HEK293 (cell line): ENCODE measurements around the gene VSTM2B.
A peak's percentile ranks its signal among the peaks of the same experiment; 100 is the strongest.

Source experiments
- CTCF ChIA-PET: fragments of 350-600 bp; formaldehyde crosslinking; extraction: SDS; loops from one replicate; lab custom pipeline; 2021; ENCODE audit warnings: antibody characterized with exemption; lab: Yijun Ruan, JAX
- POLR2A ChIA-PET: fragments of 300-600 bp; formaldehyde crosslinking; extraction: SDS; loops from one replicate; lab custom pipeline; 2020; ENCODE audit warnings: antibody characterized with exemption, inconsistent platforms; lab: Yijun Ruan, JAX
- H3K27ac ChIP-seq: fragments of 200-500 bp; sonication (Bioruptor generic); 2 replicates; pipeline ENCODE4 v1.5.1; 2014; ENCODE audit warnings: low read depth, low read length, control low read depth, inconsistent platforms; ENCODE audit errors: extremely low read depth
- H3K36me3 ChIP-seq, 2 experiments: fragments of 200-500 bp in 1 of 2; sonication (Bioruptor generic) in 1 of 2; 1 replicate in 1 of 2; 2 replicates in 1 of 2; pipeline ENCODE4 v1.5.1; 2014 to 2017; ENCODE audit warnings: inconsistent platforms in 2 of 2, low read length in 2 of 2; ENCODE audit not compliant: control insufficient read depth in 2 of 2, insufficient read depth in 1 of 2
- H3K4me1 ChIP-seq: fragments of 200-500 bp; sonication (Bioruptor generic); 2 replicates; pipeline ENCODE4 v1.5.1; 2014; ENCODE audit warnings: mild to moderate bottlenecking, low read length, inconsistent platforms; ENCODE audit not compliant: control insufficient read depth, insufficient read depth
- H3K4me3 ChIP-seq: 2 replicates; pipeline ENCODE4 v1.5.1; 2011; ENCODE audit warnings: low read depth, mild to moderate bottlenecking, control low read depth, low read length, moderate library complexity
- H3K9me3 ChIP-seq: fragments of 200-500 bp; sonication (Bioruptor generic); 2 replicates; pipeline ENCODE4 v1.5.1; 2014; ENCODE audit warnings: low read depth, low read length, inconsistent platforms; ENCODE audit not compliant: control insufficient read depth, insufficient read depth
- BCL11B ChIP-seq: fragments of 450-650 bp; formaldehyde crosslinking; IDR thresholded peaks from 2 replicates; pipeline ENCODE4 v1.5.1; 2016; ENCODE audit warnings: low read depth, missing biosample characterization, missing genetic modification characterization
- EGR2 ChIP-seq: fragments of 450-650 bp; formaldehyde crosslinking; IDR thresholded peaks from 2 replicates; pipeline ENCODE4 v1.5.1; 2016; ENCODE audit warnings: low read depth, missing biosample characterization, missing genetic modification characterization
- GLI2 ChIP-seq: fragments of 450-650 bp; formaldehyde crosslinking; IDR thresholded peaks from 2 replicates; pipeline ENCODE4; 2017; ENCODE audit warnings: missing biosample characterization, missing genetic modification characterization, low read depth, borderline replicate concordance
- KLF10 ChIP-seq: fragments of 450-650 bp; IDR thresholded peaks from 2 replicates; pipeline ENCODE4 v1.5.1; 2018; ENCODE audit warnings: missing biosample characterization, mild to moderate bottlenecking, missing genetic modification characterization
- KLF7 ChIP-seq: fragments of 450-650 bp; formaldehyde crosslinking; IDR thresholded peaks from 2 replicates; pipeline ENCODE4 v1.5.1; 2016; ENCODE audit warnings: missing biosample characterization, missing genetic modification characterization, borderline replicate concordance
- MZF1 ChIP-seq: fragments of 450-650 bp; formaldehyde crosslinking; IDR thresholded peaks from 2 replicates; pipeline ENCODE4 v1.5.1; 2017; ENCODE audit warnings: missing biosample characterization, missing genetic modification characterization, borderline replicate concordance
- PBX3 ChIP-seq: sonication (generic); formaldehyde crosslinking; IDR thresholded peaks from 2 replicates; pipeline ENCODE4 v1.8.1; 2022; ENCODE audit warnings: mild to moderate bottlenecking, moderate library complexity, missing genetic modification reagents
- SCRT2 ChIP-seq: fragments of 450-650 bp; formaldehyde crosslinking; IDR thresholded peaks from 2 replicates; pipeline ENCODE4 v1.5.1; 2016; ENCODE audit warnings: missing biosample characterization, missing genetic modification characterization
- SP2 ChIP-seq: fragments of 450-650 bp; formaldehyde crosslinking; IDR thresholded peaks from 2 replicates; pipeline ENCODE4 v1.5.1; 2016; ENCODE audit warnings: missing biosample characterization, missing genetic modification characterization
- SP7 ChIP-seq: fragments of 450-650 bp; formaldehyde crosslinking; IDR thresholded peaks from 2 replicates; pipeline ENCODE4 v1.5.1; 2016; ENCODE audit warnings: missing biosample characterization, missing genetic modification characterization
- YY1 ChIP-seq: fragments of 450-650 bp; formaldehyde crosslinking; IDR thresholded peaks from 2 replicates; pipeline ENCODE4 v1.5.1; 2018; ENCODE audit warnings: missing biosample characterization, missing genetic modification characterization
- ZBTB10 ChIP-seq: fragments of 450-650 bp; formaldehyde crosslinking; IDR thresholded peaks from 2 replicates; pipeline ENCODE4 v1.5.1; 2016; ENCODE audit warnings: missing biosample characterization, missing genetic modification characterization
- ZBTB48 ChIP-seq: fragments of 450-650 bp; formaldehyde crosslinking; IDR thresholded peaks from 2 replicates; pipeline ENCODE4 v1.5.1; 2016; ENCODE audit warnings: missing biosample characterization, missing genetic modification characterization
- ZFHX2 ChIP-seq: fragments of 450-650 bp; formaldehyde crosslinking; conservative IDR thresholded peaks from 2 replicates; pipeline ENCODE4 v1.5.1; 2016; ENCODE audit warnings: missing biosample characterization, missing genetic modification characterization
- ZNF114 ChIP-seq: fragments of 450-650 bp; formaldehyde crosslinking; IDR thresholded peaks from 2 replicates; pipeline ENCODE4 v1.5.0; 2017; ENCODE audit warnings: missing biosample characterization, missing genetic modification characterization
- ZNF211 ChIP-seq: fragments of 450-650 bp; formaldehyde crosslinking; IDR thresholded peaks from 2 replicates; pipeline ENCODE4 v1.5.1; 2016; ENCODE audit warnings: low read depth, missing biosample characterization, missing genetic modification characterization
- ZNF221 ChIP-seq: fragments of 450-650 bp; formaldehyde crosslinking; IDR thresholded peaks from 2 replicates; pipeline ENCODE4 v1.5.1; 2017; ENCODE audit warnings: missing biosample characterization, missing genetic modification characterization, borderline replicate concordance
- ZNF37A ChIP-seq: fragments of 450-650 bp; IDR thresholded peaks from 2 replicates; pipeline ENCODE4 v1.5.1; 2018; ENCODE audit warnings: missing biosample characterization, missing genetic modification characterization
- ZNF398 ChIP-seq: fragments of 450-650 bp; formaldehyde crosslinking; IDR thresholded peaks from 2 replicates; pipeline ENCODE4 v1.5.1; 2017; ENCODE audit warnings: missing biosample characterization, missing genetic modification characterization
- ZNF426 ChIP-seq: fragments of 450-650 bp; formaldehyde crosslinking; IDR thresholded peaks from 2 replicates; pipeline ENCODE4 v1.5.1; 2017; ENCODE audit warnings: missing biosample characterization, missing genetic modification characterization, mild to moderate bottlenecking, inconsistent platforms, moderate library complexity
- ZNF510 ChIP-seq: fragments of 450-650 bp; formaldehyde crosslinking; IDR thresholded peaks from 2 replicates; pipeline ENCODE4 v1.5.1; 2018; ENCODE audit warnings: mild to moderate bottlenecking, missing genetic modification characterization, missing biosample characterization; ENCODE audit not compliant: insufficient replicate concordance
- ZNF600 ChIP-seq: fragments of 450-650 bp; formaldehyde crosslinking; IDR thresholded peaks from 2 replicates; pipeline ENCODE4 v1.5.1; 2016; ENCODE audit warnings: missing biosample characterization, missing genetic modification characterization
- ZNF768 ChIP-seq: fragments of 450-650 bp; formaldehyde crosslinking; IDR thresholded peaks from 2 replicates; pipeline ENCODE4 v1.5.1; 2018; ENCODE audit warnings: missing biosample characterization, mild to moderate bottlenecking, missing genetic modification characterization
- ZNF837 ChIP-seq: fragments of 450-650 bp; formaldehyde crosslinking; IDR thresholded peaks from 2 replicates; pipeline ENCODE4 v1.5.1; 2016; ENCODE audit warnings: missing biosample characterization, missing genetic modification characterization
- TF ChIP-seq, protein P1 (sequence below): fragments of 450-650 bp; formaldehyde crosslinking; IDR thresholded peaks from 2 replicates; pipeline ENCODE4 v1.5.1; 2016; ENCODE audit warnings: missing biosample characterization, missing genetic modification characterization
- TF ChIP-seq, protein P2 (sequence below): fragments of 450-650 bp; formaldehyde crosslinking; IDR thresholded peaks from 2 replicates; pipeline ENCODE4 v1.5.1; 2016; ENCODE audit warnings: missing biosample characterization, missing genetic modification characterization

Gene VSTM2B

DNA sequence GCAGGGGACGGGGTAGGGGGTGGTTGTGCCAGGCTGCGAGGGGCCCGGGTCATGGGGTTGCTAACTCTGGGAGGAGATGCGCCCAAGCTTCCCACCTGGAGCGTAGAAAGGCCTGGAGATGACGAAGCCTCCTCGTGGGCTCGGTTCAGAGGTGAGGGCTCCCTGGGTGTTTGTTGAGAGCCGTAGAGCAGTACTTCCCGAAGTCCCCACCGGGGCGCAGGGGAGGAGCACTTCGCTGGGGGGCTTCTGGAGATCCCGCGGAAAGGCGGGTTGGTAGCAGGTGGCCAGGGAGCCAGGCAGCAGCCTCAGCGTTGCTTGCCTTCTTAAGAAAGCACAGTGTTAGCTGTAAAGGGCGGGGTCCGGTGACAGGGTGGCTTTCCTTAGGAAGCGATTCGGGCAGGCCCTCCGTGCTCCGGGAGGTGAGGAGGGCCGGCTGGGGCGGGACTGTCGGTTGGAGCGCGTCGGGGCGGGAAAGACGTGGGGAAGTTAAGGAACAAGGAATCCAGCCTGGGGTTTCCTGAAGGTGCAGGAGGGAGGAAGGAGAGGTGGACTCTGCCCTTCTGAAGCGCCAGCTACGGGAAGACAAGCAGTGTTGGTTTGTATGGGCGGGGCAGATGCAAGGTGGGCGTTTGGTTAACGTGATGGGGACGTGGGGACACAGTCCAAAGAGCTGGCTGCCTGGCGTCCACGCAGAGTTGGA is 3.3 kb downstream of the VSTM2B start:
- H3K4me1 ChIP-seq: peaks cover 37% of the 10 kb centered on the region
- 0 out of 2 replicates have a peak overlapping the region, but pooled peaks have one; percentile 24 for H3K27ac ChIP-seq
- ChIA-PET POLR2A (interaction anchor here (1.2 to 1.7 kb wide), 6 partner anchors 8 to 77 kb away, joined by 3 to 15 read pairs (median 4); partner anchors contain the start of gene POP4), CTCF (interaction anchor here (0.6 to 4.2 kb wide), 34 partner anchors 9 to 907 kb away, joined by 3 to 38 read pairs (median 4); no protein-coding TSS in a partner anchor)
- H3K4me3 ChIP-seq: peak overlapping the region; percentile 39
- no peaks in the 10 kb centered on the region for H3K36me3 ChIP-seq
- no peaks in the 10 kb centered on the region; the same call in 1 of the 2 replicates for H3K9me3 ChIP-seq
- no peak for TF ChIP-seq ZNF211 (tag by site-specific recombination)
- no peak for TF ChIP-seq SCRT2 (tag by site-specific recombination)
- no peak for TF ChIP-seq YY1
- TF ChIP-seq, protein P1, sequence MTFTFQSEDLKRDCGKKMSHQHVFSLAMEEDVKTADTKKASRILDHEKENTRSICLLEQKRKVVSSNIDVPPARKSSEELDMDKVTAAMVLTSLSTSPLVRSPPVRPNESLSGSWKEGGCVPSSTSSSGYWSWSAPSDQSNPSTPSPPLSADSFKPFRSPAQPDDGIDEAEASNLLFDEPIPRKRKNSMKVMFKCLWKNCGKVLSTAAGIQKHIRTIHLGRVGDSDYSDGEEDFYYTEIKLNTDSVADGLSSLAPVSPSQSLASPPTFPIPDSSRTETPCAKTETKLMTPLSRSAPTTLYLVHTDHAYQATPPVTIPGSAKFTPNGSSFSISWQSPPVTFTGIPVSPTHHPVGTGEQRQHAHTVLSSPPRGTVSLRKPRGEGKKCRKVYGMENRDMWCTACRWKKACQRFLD: no peak
- no peak for TF ChIP-seq ZNF837 (tag by site-specific recombination)
- 0 out of 2 replicates have a peak, but pooled peaks have one; percentile 9 for TF ChIP-seq SP2 (tag by site-specific recombination)
- TF ChIP-seq GLI2 (tag by site-specific recombination): no peak
- TF ChIP-seq KLF10 (tag by site-specific recombination): no peak
- TF ChIP-seq ZNF510: no peak
- no peak for TF ChIP-seq ZBTB48 (tag by site-specific recombination)
- TF ChIP-seq KLF7: peak; percentile 15; the same call in 1 of the 2 replicates
- 0 out of 2 replicates have a peak, but pooled peaks have one; percentile 3 for TF ChIP-seq ZNF398 (tag by site-specific recombination)
- TF ChIP-seq ZNF114: no peak
- no peak for TF ChIP-seq SP7 (tag by site-specific recombination)
- TF ChIP-seq EGR2 (tag by site-specific recombination): 0 out of 2 replicates have a peak, but pooled peaks have one; percentile 14
- peak; percentile 52 for TF ChIP-seq ZFHX2
- TF ChIP-seq ZNF768: no peak
- TF ChIP-seq ZNF37A (tag by site-specific recombination): no peak
- TF ChIP-seq, all 188 proteins: peak for 5

DNA sequence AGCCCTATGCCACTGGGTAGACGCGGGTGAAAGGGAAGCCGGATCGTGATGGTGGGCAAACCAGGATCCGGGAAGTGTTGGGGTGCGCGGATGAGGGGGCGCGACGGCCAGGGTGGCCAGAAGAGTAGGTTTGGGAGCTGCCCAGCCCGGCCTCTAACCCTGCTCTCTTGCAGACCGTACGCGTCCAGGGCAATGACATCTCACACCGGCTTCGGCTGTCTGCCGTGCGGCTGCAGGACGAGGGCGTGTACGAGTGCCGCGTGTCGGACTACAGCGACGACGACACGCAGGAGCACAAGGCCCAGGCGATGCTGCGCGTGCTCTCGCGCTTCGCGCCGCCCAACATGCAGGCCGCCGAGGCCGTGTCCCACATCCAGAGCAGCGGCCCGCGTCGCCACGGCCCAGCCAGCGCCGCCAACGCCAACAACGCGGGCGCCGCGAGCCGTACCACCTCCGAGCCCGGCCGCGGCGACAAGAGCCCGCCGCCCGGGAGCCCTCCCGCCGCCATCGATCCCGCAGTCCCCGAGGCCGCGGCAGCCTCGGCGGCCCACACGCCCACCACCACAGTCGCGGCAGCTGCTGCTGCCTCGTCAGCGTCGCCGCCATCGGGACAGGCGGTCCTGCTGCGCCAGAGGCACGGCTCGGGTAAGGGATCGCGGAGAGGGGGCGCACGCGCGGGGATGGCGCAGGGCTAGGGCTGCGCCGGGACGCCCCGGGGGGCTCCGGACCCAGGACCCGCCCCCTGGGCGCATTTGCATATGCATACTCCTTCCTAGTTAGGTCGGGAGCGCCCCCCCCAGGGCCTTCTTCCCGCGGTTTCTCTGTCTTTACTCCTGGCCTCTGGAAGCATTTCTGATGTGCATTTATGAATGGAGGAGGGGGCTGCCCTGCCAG is 4.1 kb downstream of the VSTM2B start:
- H3K9me3 ChIP-seq: no peaks in the 10 kb centered on the region; the same call in 1 of the 2 replicates
- H3K36me3 ChIP-seq: no peaks in the 10 kb centered on the region
- ChIA-PET CTCF (interaction anchor here (0.6 to 4.2 kb wide), 13 partner anchors 8 to 908 kb away, joined by 3 to 38 read pairs (median 4); no protein-coding TSS in a partner anchor), POLR2A (no interaction called here)
- peaks cover 34% of the 10 kb centered on the region for H3K4me1 ChIP-seq
- H3K4me3 ChIP-seq: no peak overlapping the region
- no peak overlapping the region for H3K27ac ChIP-seq
- TF ChIP-seq ZBTB10 (tag by site-specific recombination) (peak; percentile 20; the same call in 1 of the 2 replicates), PBX3 (CRISPR knock-in tag) (peak; percentile 43; the same call in 1 of the 2 replicates), ZNF600 (peak; percentile 35; the same call in 1 of the 2 replicates), ZNF426 (tag by site-specific recombination) (no peak), MZF1 (tag by site-specific recombination) (no peak), ZNF221 (no peak), BCL11B (tag by site-specific recombination) (no peak)
- TF ChIP-seq, protein P2, sequence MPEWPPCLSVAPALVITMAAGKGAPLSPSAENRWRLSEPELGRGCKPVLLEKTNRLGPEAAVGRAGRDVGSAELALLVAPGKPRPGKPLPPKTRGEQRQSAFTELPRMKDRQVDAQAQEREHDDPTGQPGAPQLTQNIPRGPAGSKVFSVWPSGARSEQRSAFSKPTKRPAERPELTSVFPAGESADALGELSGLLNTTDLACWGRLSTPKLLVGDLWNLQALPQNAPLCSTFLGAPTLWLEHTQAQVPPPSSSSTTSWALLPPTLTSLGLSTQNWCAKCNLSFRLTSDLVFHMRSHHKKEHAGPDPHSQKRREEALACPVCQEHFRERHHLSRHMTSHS: no peak
